Measurements from ENCODE around the gene AKAP7. TPM values are rescaled to one million over a fixed set of nuclear protein-coding genes. Genes with fewer than 3 reads are reported as not detected.

The AKAP7 gene
- total and polyA plus RNA-seq, 12 donors = 1.8 to 15.4 (median 8.7) TPM

DNA sequence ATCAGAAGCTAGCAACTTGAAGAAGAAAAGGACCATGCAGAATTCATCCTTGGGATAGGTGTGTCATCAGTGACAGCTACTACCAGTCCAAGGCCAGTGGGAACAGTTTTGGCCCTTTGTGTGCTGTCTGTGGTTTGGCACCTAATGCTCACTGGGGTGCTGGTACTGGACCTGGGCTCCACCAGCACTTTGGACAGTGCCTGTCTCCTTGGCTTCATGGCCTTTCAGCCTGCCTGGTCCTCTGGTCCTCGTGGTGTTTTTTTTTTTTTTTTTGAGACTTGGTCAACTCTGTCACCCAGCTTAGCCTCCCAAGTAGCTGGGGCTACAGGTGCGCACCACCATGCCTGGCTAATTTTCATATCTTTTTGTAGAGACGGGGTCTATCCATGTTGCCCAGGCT lies 56.3 kb downstream of the AKAP7 start:
- no peaks in the 10 kb centered on the region for H3K27me3 ChIP-seq
- H3K4me3 ChIP-seq = no peak overlapping the region
- no peaks in the 10 kb centered on the region for H3K4me1 ChIP-seq
- ATAC-seq (no peak), DNase-seq (no peak)
- intact Hi-C loops (cut with DNase I) = loop anchor here in 1 of 10 donors (10.0 kb wide), 1 partner anchor 423 kb away; no protein-coding TSS in a partner anchor
- TF ChIP-seq, protein P1, sequence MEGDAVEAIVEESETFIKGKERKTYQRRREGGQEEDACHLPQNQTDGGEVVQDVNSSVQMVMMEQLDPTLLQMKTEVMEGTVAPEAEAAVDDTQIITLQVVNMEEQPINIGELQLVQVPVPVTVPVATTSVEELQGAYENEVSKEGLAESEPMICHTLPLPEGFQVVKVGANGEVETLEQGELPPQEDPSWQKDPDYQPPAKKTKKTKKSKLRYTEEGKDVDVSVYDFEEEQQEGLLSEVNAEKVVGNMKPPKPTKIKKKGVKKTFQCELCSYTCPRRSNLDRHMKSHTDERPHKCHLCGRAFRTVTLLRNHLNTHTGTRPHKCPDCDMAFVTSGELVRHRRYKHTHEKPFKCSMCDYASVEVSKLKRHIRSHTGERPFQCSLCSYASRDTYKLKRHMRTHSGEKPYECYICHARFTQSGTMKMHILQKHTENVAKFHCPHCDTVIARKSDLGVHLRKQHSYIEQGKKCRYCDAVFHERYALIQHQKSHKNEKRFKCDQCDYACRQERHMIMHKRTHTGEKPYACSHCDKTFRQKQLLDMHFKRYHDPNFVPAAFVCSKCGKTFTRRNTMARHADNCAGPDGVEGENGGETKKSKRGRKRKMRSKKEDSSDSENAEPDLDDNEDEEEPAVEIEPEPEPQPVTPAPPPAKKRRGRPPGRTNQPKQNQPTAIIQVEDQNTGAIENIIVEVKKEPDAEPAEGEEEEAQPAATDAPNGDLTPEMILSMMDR (IDR thresholded peaks at IDR 0.05) = no peak
- no peak overlapping the region for H3K27ac ChIP-seq
- H3K36me3 ChIP-seq = peaks cover 0 to 10% (median 0%) of the 10 kb centered on the region in 9 donors
- 79 to 94% methylated on average over 3 of the region's 3 CpGs for WGBS, 2 donors
- H3K9me3 ChIP-seq = peaks cover 0 to 27% (median 14%) of the 10 kb centered on the region in 11 donors

- Histone ChIP-seq H3K36me3 (peaks cover 0 to 11% (median 0%) of the 10 kb centered on the region in 9 donors), H3K9me3 (peaks cover 0 to 14% (median 8%) of the 10 kb centered on the region in 11 donors), H3K27me3 (no peaks in the 10 kb centered on the region), H3K4me3 (no peak overlapping the region), H3K4me1 (peaks cover 0 to 7% (median 0%) of the 10 kb centered on the region in 9 donors), H3K27ac (no peak overlapping the region)
- ATAC-seq (no peak), DNase-seq (no peak)
- TF ChIP-seq, protein P1 (IDR thresholded peaks at IDR 0.05) = no peak
- WGBS, 2 donors = 63 to 71% methylated on average over 8 of the region's 8 CpGs
- intact Hi-C loops (cut with DNase I) = loop anchor here in 5 of 10 donors (2.0 to 10.0 kb wide), 4 partner anchors 335 to 417 kb away; no protein-coding TSS in a partner anchor
Observed at GRCh38 chr6:131197716-131198115, 62.4 kb downstream of the AKAP7 start.

DNA sequence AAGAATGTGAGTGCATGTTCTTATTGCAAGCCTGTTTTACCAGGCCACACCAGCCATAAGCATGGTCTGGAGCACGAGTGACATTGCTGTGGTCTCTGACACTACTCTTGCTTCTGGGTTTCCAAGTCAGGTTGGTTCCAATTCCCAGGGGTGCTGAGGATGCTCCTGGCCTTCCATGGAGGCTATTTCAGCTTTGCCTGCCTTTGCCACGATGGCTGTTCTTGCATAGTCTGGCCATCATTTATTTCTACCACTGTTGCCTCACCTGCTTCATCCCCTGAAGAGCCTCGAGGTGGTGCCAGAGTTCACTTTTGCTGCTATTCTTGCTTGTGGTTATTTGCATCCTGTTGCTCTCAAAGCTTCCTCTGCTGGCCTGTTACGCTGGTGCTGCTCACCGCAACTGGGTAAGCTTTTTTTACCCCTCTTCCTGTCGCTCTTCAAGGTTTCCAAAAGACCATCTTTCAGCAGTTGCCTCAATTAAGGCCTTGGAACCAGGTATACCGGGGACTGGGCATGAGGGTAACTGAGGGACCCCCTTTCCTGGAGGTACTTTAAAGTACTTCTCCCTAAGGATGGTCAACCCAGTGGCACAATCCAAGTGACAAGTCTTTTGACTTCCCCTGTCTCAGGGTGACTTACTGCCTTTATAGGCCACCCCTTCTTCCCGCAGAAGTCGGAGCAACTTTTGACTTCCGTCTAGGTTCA lies 64.5 kb downstream of the AKAP7 start:
- DNase-seq (peak in 1 of 2 donors; percentile 13), ATAC-seq (peak in 7 of 8 donors; percentile 61 to 84 (median 80))
- H3K4me1 ChIP-seq = peaks cover 0 to 7% (median 0%) of the 10 kb centered on the region in 9 donors
- H3K27ac ChIP-seq = peak overlapping the region in 1 of 10 donors; percentile 77
- WGBS, 2 donors = 61 to 64% methylated on average over 10 of the region's 10 CpGs
- H3K4me3 ChIP-seq = peak overlapping the region in 1 of 10 donors; percentile 23
- intact Hi-C loops (cut with DNase I) = loop anchor here in 7 of 10 donors (1.0 to 10.0 kb wide), 5 partner anchors 333 to 415 kb away; no protein-coding TSS in a partner anchor
- peaks cover 0 to 11% (median 0%) of the 10 kb centered on the region in 9 donors for H3K36me3 ChIP-seq
- TF ChIP-seq, protein P1 (IDR thresholded peaks at IDR 0.05) = peak in 8 of 9 donors; percentile 41 to 73 (median 65)
- no peaks in the 10 kb centered on the region for H3K27me3 ChIP-seq
- H3K9me3 ChIP-seq = no peaks in the 10 kb centered on the region

GRCh38 chr6:131205481-131206244 lies 70.4 kb downstream of the AKAP7 start:
- Histone ChIP-seq H3K9me3 (no peaks in the 10 kb centered on the region), H3K27me3 (no peaks in the 10 kb centered on the region), H3K36me3 (peaks cover 0 to 4% (median 0%) of the 10 kb centered on the region in 9 donors), H3K4me3 (no peak overlapping the region), H3K27ac (no peak overlapping the region), H3K4me1 (no peaks in the 10 kb centered on the region)
- WGBS, 2 donors = 93% methylated on average over 3 of the region's 3 CpGs
- no peak for ATAC-seq
- DNase-seq = no peak
- intact Hi-C loops (cut with DNase I) = no loop called here
- TF ChIP-seq, protein P1 (IDR thresholded peaks at IDR 0.05) = peak in 1 of 9 donors; percentile 29
